Retinal pigment epithelial cell (primary cell): ENCODE data around the gene FOXO1.

Experiments used
- DNase-seq: peaks from one replicate; pipeline ENCODE4 v3.0.0-alpha.2; 2010; ENCODE audit warnings: low read depth
- H3K4me3 ChIP-seq: 2 replicates; pipeline ENCODE4 v1.5.1; 2011; ENCODE audit warnings: mild to moderate bottlenecking, low read length, control low read depth, moderate library complexity
- CTCF ChIP-seq: conservative IDR thresholded peaks from 2 replicates; pipeline ENCODE4 v1.5.1; 2011; ENCODE audit warnings: low read depth, low read length, control low read depth, inconsistent platforms

Gene FOXO1

GRCh38 chr13:40626561-40626960, 39.9 kb downstream of the FOXO1 start:
- TF ChIP-seq CTCF: no peak
- no peak overlapping the region for H3K4me3 ChIP-seq
- no peak for DNase-seq

- no peak for TF ChIP-seq CTCF
- no peak overlapping the region for H3K4me3 ChIP-seq
- DNase-seq: no peak
Measured at GRCh38 chr13:40624986-40625385, 41.5 kb downstream of the FOXO1 start.

- DNase-seq: no peak
- no peak for TF ChIP-seq CTCF
Measured at GRCh38 chr13:40624383-40624782, 42.1 kb downstream of the FOXO1 start.

GRCh38 chr13:40622761-40623160, 43.7 kb downstream of the FOXO1 start:
- no peak overlapping the region for H3K4me3 ChIP-seq
- no peak for TF ChIP-seq CTCF
- peak; percentile 52 for DNase-seq

More at GRCh38 chr13:40624383-40624782, 42.1 kb downstream of the FOXO1 start:
- H3K4me3 ChIP-seq: no peak overlapping the region

- no peak for DNase-seq
- no peak for TF ChIP-seq CTCF
- no peak overlapping the region for H3K4me3 ChIP-seq
Measured at GRCh38 chr13:40622246-40622645, 44.2 kb downstream of the FOXO1 start.

- TF ChIP-seq CTCF: no peak
- no peak for DNase-seq
- no peak overlapping the region for H3K4me3 ChIP-seq
Measured at GRCh38 chr13:40619479-40619814, 47.0 kb downstream of the FOXO1 start.

- DNase-seq: no peak
Measured at GRCh38 chr13:40618581-40619478, 47.6 kb downstream of the FOXO1 start.

More at GRCh38 chr13:40618581-40619478, 47.6 kb downstream of the FOXO1 start:
- H3K4me3 ChIP-seq: no peak overlapping the region
- no peak for TF ChIP-seq CTCF
